NCI-H1048 (cell line): ENCODE results near the gene MICU1.
"Not testable (repeated sequence)": the region's sequence is repeated elsewhere in the genome, so short reads cannot be mapped to it uniquely, and the experiment has no call there.

Experiments used
- DNase-seq: peaks from one replicate; lab custom pipeline; 2025; lab: John Stamatoyannopoulos, UW

MICU1 gene

DNA sequence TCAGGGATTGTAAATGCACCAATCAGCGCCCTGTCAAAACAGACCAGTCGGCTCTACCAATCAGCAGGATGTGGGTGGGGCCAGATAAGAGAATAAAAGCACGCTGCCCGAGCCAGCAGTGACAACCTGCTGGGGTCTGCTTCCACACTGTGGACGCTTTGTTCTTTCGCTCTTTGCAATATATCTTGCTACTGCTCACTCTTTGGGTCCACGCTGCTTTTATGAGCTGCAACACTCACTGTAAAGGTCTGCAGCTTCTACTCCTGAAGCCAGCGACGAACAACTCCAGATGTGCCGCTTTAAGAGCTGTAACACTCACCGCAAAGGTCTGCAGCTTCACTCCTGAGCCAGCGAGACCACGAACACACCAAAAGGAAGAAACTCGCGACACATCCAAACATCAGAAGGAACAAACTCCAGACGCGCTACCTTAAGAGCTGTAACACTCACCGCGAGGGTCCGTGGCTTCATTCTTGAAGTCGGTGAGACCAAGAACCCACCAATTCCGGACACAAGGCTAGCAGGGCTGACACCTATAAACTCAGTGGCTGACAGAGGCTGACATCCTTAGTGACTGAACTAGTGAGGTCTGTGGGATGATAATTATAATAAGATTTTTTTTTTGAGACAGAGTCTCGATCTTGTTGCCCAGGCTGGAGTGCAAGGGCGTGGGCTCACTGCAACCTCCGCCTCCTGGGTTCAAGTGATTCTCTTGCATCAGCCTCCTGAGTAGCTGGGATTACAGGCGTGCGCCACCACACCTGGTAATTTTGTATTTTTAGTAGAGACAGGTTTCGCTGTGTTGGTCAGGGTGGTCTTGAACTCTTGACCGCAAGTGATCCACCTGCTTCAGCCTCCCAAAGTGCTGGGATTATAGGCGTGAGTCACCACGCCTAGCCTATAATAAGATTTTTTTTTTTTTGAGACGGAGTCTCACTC is 298.9 kb downstream of the MICU1 start:
- not testable (repeated sequence) for DNase-seq

DNA sequence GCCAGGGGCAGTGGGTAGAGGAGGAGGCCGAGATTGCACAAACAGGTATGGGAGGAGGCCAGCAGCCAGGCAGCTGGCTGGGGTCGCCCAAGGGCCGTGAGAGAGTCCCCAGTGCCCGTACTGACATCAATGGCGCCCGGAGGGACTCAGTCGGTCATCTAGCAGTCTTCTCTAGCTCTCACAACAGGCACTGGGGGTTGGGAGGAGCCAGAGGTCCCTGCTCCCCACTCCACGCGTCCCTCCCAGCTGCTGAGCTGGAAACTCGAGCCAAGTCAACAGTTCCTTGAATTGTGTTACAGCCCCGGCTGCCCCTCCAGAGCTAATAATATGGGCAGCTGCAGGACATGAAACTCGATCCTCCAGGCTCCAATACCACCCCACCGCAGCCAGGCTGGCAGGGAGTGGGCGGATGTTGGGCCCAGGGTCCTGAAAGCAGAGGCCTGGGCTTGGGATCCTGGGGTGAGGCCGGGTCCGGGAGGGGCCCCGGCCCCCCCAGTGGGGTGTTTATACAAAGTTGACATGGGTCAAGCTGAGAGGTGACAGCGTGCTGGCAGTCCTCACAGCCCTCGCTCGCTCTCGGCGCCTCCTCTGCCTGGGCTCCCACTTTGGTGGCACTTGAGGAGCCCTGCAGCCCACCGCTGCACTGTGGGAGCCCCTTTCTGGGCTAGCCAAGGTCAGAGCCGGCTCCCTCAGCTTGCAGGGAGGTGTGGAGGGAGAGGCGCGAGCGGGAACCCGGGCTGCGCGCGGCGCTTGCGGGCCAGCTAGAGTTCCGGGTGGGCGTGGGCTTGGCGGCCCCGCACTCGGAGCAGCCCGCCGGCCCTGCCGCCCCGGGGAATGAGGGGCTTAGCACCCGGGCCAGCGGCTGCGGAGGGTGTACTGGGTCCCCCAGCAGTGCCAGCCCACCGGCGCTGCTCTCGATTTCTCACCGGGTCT is 300.4 kb downstream of the MICU1 start:
- not testable (repeated sequence) for DNase-seq

DNA sequence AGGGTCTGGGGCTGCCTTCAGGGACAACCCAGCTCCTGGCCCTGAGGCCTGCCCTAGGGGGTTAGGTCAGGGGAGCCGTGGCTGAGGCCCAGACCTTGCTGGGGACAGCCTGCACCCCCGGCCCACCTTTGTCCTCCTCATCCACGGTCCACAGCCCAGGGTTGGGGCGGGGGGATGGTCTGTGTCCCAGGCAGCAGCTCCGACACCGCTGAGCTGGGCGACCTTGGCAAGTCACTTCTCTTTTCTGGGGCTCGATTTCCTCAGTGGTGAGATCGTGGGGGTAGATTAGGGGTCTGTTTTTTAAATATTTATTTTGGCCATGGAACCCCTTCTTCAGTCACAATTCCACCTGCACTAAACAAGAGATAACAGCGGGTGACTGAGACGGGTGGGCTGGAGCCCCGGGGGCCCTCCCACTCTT is 302.1 kb downstream of the MICU1 start:
- DNase-seq, result no peak

DNA sequence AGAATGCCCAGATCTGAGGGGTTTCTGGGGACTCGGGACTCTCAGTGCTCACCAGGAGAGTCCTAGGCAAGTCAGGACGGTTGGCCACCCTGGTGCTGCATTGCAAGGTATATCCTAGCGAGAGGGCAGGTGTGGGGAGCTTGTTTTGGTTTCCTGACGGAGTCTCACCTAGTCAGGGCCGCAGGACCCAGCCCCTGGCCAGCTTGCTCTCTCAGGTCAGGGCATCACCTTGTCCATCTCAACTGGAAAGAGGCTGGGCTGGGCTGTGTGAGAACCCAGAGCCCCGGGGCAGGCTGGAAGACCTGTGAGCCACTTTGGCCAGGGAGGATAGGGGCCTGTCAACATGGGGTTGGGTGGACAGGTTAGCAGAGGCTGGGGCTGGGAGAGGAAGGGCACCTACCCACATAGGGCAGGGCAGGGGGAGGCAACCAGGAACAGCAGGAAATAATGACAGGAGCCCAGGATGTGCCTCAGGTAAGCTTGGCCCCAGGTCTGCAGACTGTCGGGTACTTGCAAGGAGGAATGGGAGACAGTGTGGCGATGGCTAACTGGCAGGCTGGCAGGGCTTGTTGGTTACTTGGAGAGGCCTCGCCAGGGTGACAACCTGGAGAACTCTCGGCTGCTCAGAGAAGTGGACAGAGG is 302.6 kb downstream of the MICU1 start:
- DNase-seq, result no peak

DNA sequence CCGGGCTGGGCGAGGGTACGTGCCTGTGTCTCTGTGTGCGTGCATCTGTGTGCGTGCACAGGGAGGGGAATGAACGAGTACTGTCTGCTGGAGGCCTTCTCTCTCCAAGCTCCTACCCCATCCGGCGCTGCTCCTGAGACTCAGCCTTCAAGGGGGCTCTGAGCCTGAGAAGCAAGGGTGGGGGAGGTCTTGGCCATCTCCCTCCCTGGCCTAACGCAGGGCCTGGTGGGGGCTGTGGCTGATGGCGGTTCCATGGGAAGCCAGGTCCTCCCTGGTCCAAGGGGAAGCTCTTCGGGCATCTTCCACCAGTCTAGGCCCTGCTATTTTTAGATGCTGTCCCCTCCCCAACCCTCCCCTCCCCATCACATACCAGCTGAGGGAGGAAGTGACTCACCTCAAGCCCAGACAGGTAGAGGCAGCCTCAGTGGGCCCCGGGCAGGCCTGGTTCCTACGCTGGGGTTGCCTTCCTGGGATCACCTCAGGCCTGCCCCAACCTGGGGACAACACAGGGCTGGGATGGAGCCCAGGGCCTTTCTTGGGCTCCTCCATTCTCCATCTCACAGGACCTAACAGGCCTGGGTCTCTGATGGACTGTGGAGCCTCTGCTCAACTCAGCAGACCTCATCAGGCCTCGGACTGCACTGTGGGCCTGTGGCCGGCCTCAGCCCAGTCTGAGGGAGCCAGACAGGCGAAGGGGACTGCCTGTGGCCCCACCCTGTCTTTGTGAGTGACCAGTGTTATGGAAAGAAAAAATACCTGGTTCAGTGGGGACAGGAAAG is 303.4 kb downstream of the MICU1 start:
- no peak for DNase-seq

DNA sequence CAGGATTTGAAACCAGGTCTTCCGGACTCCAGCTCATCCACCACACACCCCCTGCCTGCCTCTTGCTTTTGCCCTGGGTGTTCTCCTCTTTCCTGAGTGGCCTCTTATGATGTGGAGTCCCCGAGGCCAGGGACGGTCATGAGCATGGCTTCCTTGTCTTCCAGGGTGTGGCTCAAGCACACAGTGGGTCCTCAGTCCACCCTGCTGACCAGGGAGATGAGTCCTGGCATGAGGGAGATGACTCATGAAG is 303.9 kb downstream of the MICU1 start:
- DNase-seq, result no peak

DNA sequence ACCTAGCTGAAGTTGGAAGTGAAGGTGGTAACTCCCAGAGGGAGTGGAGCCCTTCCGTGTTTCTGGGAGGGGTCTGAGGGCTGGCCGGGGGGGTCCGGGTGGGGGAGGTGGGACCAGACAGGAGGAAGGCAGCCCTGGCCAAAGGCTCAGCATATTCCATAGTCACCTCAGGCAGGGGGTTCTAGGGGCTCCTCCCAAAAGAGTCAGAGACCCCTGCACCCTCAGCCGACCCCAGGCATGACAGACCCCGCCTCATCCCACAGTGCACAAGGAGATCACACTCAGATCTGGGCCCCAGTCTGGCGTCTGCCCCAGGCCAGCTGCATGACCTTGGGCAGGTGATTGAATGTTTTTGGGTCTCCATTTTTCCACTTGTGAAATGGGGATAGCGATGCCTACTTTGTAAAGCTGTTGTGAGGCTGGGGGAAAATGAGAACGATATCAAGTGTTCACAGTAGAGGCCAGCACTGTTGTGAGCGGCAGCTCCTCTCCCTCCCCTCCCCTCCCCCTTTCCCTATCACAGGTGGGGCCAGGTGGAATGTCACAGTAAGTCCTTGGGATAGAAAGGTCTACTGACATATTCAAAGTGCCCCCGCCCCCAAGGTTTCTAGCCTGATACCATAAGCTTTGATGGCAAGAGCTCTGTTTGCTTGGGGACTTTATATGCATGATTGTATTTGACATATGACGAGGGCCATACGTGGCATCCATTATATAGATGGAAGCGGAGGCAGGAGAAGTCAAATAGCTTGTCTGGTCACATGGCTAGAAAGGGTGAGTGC is 304.4 kb downstream of the MICU1 start:
- DNase-seq, result no peak

DNA sequence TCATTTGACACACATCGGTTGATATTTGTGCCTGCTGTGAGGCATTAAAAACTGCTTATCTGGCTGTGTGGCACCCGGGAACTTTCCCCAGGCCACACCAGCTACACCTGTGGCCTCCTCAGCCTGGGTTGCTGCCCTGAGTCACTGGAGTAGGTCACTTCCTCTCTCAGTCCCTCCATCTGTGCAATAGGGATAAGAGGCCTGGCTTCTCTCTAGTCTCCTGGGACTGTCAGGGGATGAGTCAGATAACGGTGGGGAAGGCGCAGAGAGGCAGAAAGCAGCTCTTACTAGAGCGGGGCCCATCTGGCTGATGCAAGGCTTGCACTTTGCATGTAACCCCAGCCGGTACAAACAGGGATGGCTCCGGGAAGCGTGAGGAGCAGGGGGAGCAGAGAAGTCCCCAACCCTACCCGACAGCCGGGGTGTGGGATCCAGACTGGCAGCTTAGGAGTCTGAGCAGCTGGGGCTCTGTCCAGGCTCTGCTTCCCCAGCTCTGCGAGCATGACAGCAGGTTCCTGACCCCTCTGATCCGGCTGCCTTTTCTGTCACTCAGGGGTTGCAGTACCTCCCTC is 305.1 kb downstream of the MICU1 start:
- DNase-seq, result no peak

DNA sequence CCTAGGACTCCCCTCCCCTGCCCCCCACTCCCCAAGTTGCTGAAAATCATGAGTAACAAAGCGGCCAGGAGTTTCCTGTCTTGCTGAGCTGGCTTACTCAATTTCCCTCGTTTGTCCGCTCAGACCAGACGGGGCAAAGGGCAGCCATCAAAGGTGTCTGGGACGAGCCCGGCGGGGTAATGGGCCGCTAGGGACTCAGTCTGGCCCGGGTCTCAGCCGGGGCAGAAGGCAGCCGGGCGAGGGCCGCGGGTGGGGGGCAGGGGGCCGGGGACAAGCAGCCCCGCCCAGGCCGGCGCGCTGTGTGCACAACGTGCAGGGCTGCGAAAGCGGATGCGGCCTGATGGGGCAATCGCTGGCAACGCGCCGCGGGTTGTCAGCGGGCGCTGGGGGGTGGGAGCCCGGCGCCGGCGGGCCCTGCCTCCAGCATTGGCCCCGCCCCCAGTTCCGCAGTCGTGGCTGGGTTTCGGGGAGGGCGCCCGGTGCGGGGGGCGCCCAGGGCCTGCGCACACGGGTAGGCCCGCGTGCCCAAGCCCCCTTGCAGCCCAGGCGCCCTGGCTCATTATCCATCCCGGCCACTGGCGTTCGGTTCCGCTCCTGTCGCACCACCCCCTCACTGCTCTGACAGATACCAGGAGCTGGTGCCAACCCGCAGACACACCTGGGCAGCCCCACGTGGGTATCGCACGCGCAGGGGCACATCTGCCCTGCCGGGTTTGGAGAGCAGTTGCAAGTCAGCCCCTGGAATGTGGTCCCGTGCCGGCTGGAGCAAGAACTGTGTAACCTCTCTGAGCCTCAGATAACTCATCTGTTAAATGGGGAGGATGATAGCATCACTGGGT is 306.2 kb downstream of the MICU1 start:
- no peak for DNase-seq

DNA sequence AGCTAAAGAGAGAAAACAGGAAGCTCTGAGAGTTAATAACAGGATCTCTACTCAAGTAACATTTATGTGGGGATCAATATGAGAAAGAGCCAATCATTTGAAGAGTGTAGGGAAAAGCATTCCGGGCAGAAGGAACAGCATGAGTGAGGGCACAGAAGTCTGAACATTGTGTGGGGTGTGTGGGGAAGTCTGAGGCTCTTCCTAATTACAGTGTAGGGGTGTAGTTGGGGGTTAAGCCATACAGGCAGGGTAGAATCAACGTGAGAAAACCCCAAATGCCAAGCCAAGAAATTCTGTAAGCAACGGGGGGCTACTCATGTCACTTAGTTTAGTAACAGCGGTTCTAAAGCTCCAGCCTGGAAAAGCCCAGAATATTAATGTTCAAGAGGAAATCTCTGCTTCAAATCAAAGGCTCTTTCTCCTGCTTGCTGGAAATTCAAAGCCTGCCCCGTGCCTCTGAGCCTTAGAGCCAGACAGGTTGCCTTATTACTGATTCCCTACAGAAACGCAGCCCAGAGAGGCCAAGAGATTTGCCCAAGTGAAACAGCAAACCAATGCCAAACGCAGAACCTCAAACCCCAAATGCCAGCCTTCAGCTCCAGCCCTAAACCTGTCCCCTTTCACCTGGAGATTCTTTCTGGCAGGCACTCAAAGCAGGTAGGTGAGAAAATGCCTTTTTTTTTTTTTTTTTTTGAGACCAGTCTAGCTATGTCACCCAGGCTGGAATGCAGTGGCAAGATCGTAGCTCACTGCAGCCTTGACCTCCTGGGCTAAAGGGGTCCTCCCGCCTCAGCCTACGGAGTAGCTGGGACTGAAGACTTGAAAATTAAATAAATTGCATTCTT is 307.2 kb downstream of the MICU1 start:
- no peak for DNase-seq
